ENCODE results near the gene MMRN2.
"Not testable (repeated sequence)": the region's sequence is repeated elsewhere in the genome, so short reads cannot be mapped to it uniquely, and the experiment has no call there.

Gene MMRN2

GRCh38 chr10:86954681-86955500 is 2.5 kb downstream of the MMRN2 start:
- peak; percentile 21 for DNase-seq (ENCODE audit: low spot score)
- TF ChIP-seq CTCF (IDR thresholded peaks at IDR 0.05; ENCODE audit: borderline replicate concordance, control extremely low read depth, extremely low read depth, insufficient read depth, missing control alignments): no peak
- in situ Hi-C loops (cut with MboI; ENCODE audit: low sequenced_read_pairs, unreplicated experiment): no loop called here

- in situ Hi-C loops (cut with MboI; ENCODE audit: low sequenced_read_pairs, unreplicated experiment): no loop called here
Observed at GRCh38 chr10:86953747-86954680, 3.4 kb downstream of the MMRN2 start.

GRCh38 chr10:86952697-86953096 is 4.7 kb downstream of the MMRN2 start:
- DNase-seq (ENCODE audit: low spot score); in situ Hi-C loops (cut with MboI; ENCODE audit: low sequenced_read_pairs, unreplicated experiment): not testable (repeated sequence)

More at GRCh38 chr10:86953747-86954680, 3.4 kb downstream of the MMRN2 start:
- TF ChIP-seq CTCF (IDR thresholded peaks at IDR 0.05; ENCODE audit: borderline replicate concordance, control extremely low read depth, extremely low read depth, insufficient read depth, missing control alignments): no peak
- DNase-seq (ENCODE audit: low spot score): no peak

DNA sequence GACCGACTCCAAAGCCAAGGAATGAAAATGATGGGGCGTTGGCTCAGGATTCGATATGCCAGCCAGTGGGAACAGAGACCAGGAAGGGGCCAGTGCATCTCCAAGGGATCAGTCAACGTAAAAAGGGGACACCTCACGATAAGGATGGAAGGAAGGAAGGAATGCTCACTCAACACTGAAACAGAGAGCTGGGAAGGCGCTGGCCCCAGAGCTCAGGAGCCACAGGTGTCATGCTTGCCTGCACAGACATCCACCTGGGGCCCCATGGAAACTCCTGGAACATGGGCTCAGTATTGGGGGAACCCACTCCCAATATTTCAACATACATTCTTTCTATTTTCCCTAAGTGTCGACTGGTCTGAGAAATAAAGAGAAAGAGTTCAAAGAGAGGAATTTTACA is 5.3 kb downstream of the MMRN2 start:
- DNase-seq (ENCODE audit: low spot score): no peak
- in situ Hi-C loops (cut with MboI; ENCODE audit: low sequenced_read_pairs, unreplicated experiment): no loop called here
- TF ChIP-seq CTCF (IDR thresholded peaks at IDR 0.05; ENCODE audit: borderline replicate concordance, control extremely low read depth, extremely low read depth, insufficient read depth, missing control alignments): no peak

DNA sequence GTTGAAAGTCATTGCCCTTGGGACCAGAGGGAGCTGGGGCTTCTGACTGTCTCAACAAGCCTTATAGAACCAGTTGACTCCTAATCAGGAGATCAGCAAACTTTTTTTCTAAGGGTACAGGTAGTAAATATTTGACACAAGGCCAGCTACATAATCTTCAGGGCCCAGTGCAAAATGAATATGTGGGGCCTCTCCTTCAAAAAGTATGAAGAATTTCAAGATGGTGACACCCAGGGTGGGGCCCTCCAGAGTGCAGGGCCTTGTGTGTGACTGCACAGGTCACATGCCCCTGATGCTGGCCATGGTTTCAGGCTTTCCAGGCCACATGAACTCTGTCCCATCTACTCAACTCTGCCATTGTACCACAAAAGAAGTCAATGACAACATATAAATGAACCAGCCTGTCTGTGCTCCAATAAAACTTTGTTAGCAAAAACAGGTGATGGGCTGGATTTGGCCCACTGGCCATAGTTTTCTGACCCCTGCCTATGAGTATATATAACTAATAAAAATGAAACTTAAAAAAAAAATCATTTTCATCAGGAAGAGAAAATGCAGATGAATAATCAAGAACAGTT is 6.1 kb downstream of the MMRN2 start:
- TF ChIP-seq CTCF (IDR thresholded peaks at IDR 0.05; ENCODE audit: borderline replicate concordance, control extremely low read depth, extremely low read depth, insufficient read depth, missing control alignments): no peak
- in situ Hi-C loops (cut with MboI; ENCODE audit: low sequenced_read_pairs, unreplicated experiment): no loop called here
- no peak for DNase-seq (ENCODE audit: low spot score)

- DNase-seq (ENCODE audit: low spot score): no peak
- in situ Hi-C loops (cut with MboI; ENCODE audit: low sequenced_read_pairs, unreplicated experiment): no loop called here
- TF ChIP-seq CTCF (IDR thresholded peaks at IDR 0.05; ENCODE audit: borderline replicate concordance, control extremely low read depth, extremely low read depth, insufficient read depth, missing control alignments): no peak
Observed at GRCh38 chr10:86950349-86950748, 7.1 kb downstream of the MMRN2 start.

DNA sequence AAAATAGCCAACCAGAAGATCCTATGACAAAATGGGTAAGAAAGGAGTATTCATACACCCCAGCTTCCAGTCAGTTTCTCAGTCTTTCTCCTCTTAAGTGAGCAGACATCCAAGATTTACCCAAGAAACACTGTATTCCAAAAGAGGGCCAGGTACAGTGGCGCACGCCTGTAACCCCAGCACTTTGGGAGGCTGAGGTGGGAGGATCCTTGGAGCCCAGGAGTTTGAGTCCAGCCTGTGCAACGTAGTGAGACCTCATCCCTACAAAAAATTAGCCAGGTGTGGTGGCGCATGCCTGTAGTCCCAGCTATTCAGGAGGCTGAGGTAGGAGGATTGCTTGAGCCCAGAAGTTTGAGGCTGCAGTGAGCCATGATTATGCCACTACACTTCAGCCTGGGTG is 9.6 kb downstream of the MMRN2 start:
- in situ Hi-C loops (cut with MboI; ENCODE audit: low sequenced_read_pairs, unreplicated experiment): not testable (repeated sequence)

More for the DNA sequence above, 9.6 kb downstream of the MMRN2 start:
- DNase-seq (ENCODE audit: low spot score): not testable (repeated sequence)
